NCI-H1417 treated with DMSO at 0.1 percent for 48 hours (cell line): ENCODE measurements around the gene ATP6V0C.
A peak's percentile ranks its signal among the peaks of the same experiment; 100 is the strongest.
"Not testable (repeated sequence)": the region's sequence is repeated elsewhere in the genome, so short reads cannot be mapped to it uniquely, and the experiment has no call there.

Experiments
- DNase-seq: peaks from one replicate; lab custom pipeline; 2025; lab: John Stamatoyannopoulos, UW

ATP6V0C gene

GRCh38 chr16:2529061-2529931 is 15.5 kb downstream of the ATP6V0C start:
- no peak for DNase-seq

GRCh38 chr16:2529961-2530628 is 16.3 kb downstream of the ATP6V0C start:
- no peak for DNase-seq

- DNase-seq = no peak
Measured at GRCh38 chr16:2530629-2531318, 17.0 kb downstream of the ATP6V0C start.

- DNase-seq = no peak
Measured at GRCh38 chr16:2531371-2531695, 17.6 kb downstream of the ATP6V0C start, which contains the start of gene CEMP1. CEMP1 (minus strand) TSS chr16:2531408; CDS start chr16:2531073, 335 bp downstream.

GRCh38 chr16:2531696-2532493 is 18.1 kb downstream of the ATP6V0C start:
- DNase-seq = peak; percentile 47

GRCh38 chr16:2532494-2533141 is 18.9 kb downstream of the ATP6V0C start:
- peak; percentile 1 for DNase-seq

- DNase-seq = not testable (repeated sequence)
Measured at GRCh38 chr16:2533142-2533755, 19.5 kb downstream of the ATP6V0C start.

GRCh38 chr16:2533912-2534311 is 20.2 kb downstream of the ATP6V0C start:
- DNase-seq = no peak

- not testable (repeated sequence) for DNase-seq
Measured at GRCh38 chr16:2534335-2534734, 20.6 kb downstream of the ATP6V0C start.

GRCh38 chr16:2535625-2536013 is 21.9 kb downstream of the ATP6V0C start:
- DNase-seq = no peak

GRCh38 chr16:2537451-2538379 is 24.0 kb downstream of the ATP6V0C start, which contains the start of gene PDPK1:
PDPK1 (plus strand) TSS chr16:2538021; CDS start chr16:2538113, 92 bp downstream.
- peak; percentile 78 for DNase-seq

GRCh38 chr16:2539192-2539844 is 25.6 kb downstream of the ATP6V0C start:
- not testable (repeated sequence) for DNase-seq

GRCh38 chr16:2539845-2540458 is 26.2 kb downstream of the ATP6V0C start:
- DNase-seq = not testable (repeated sequence)

- not testable (repeated sequence) for DNase-seq
Measured at GRCh38 chr16:2540912-2541311, 27.2 kb downstream of the ATP6V0C start.

GRCh38 chr16:2541409-2541808 is 27.7 kb downstream of the ATP6V0C start:
- DNase-seq = not testable (repeated sequence)

- DNase-seq = not testable (repeated sequence)
Measured at GRCh38 chr16:2543771-2544170, 30.0 kb downstream of the ATP6V0C start.

- DNase-seq = not testable (repeated sequence)
Measured at GRCh38 chr16:2550283-2550878, 36.6 kb downstream of the ATP6V0C start.

GRCh38 chr16:2551420-2551889 is 37.7 kb downstream of the ATP6V0C start:
- DNase-seq = not testable (repeated sequence)
